HL-60/S4 treated with phorbol 12-myristate 13-acetate at 8.2 ng/mL for 4 days and 3 days (cell line): ENCODE data around the gene MEIS3.
"Not testable (repeated sequence)": the region's sequence is repeated elsewhere in the genome, so short reads cannot be mapped to it uniquely, and the experiment has no call there.

ENCODE experiments used
- in situ Hi-C: fragments of 300-500 bp; cut with MboI; formaldehyde crosslinking; loops from 2 replicates; pipeline ENCODE4 v1.15.0; 2022; ENCODE audit warnings: low sequenced_read_pairs

The MEIS3 gene

DNA sequence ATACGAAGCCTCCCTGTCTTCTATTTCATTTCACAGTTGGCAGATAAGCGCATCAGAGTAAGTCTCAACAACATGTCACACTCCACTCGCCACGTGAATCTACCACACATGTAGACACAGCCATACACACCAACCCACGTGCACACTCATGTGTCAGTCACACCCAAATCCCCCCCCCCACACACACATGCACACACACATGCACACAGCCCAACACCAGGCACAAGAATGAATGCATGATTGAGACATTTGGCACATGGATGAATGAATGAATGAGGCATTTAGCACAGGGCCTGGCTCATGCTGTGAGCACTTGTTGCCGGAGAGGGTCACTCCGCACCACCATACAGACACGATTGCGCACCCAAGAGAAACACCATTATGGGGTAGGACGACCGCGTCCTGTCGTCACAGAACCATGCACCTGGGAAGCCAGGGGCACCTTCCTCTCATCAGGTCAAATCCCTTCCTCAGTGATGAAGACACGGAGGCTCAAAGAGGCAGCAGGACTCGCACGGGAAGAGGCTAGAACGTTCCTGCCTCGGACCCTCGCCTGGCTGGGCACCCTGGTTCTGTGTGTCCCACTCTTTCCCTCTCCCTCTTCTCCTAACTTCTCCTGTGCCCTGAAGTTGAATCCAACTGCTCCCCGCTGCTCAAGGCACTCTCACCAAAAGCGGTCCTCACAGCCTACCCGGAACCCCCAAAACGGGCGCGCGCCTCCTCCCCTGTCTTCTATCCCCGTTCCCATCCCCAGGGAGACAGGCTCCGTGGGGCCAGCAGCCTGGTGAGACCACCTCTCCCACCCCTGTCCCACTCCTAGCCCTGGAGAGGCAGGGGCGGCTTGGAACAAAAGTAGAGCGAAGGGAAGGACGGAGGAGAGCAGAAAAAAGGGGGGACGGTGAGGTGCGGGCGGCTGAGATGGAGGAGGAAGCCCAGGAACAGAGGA is 1.3 kb downstream of the MEIS3 start:
- in situ Hi-C loops, result no loop called here

DNA sequence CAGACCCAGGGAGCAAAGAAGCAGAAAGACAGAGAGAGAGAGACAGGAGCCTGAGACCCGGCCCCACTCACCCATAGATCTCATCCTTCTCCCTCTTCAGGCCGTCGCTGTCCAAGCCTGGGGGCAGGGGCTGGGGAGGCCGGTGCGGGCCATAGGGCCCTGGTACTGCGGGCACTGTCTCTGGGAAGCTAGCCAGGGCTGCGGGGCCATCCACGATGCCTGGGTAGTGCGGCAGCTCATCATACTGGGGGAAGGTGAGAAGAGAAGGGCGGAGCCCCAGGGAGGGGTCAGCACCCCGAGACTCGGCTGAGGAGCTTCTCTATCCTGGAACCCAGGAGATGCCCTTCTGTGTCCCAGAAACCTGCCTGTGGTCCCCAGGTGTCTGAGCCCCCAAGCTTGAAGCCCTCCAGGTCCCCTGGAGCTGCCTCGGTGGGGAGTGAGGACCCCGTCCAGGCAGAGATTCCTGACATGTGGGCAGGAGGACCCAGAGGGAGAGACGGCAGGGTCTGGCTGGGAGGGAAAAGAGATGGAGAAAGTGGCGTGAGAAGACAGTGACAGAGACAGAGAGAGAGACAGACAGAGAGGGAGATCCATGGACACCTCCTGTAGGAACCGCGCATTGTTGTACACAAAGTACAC is 2.1 kb downstream of the MEIS3 start:
- in situ Hi-C loops, result no loop called here

DNA sequence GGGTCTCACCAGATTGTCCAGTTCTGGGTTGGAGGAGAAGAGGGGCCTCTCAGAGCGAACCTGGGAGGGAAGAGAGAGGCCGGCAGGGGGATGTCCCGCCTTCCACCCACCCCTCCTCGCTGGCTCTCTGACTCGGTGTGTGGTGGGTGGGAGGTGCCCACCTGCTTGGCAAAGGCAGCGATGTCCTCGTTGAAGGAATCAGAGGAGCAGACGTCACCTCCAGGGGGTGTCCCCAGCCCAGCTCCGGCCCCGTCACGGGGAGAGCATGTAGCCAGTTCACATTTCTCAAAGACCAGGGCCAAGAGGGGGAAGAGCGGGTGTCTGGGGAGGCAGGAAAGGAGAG is 2.7 kb downstream of the MEIS3 start:
- in situ Hi-C loops, result no loop called here

DNA sequence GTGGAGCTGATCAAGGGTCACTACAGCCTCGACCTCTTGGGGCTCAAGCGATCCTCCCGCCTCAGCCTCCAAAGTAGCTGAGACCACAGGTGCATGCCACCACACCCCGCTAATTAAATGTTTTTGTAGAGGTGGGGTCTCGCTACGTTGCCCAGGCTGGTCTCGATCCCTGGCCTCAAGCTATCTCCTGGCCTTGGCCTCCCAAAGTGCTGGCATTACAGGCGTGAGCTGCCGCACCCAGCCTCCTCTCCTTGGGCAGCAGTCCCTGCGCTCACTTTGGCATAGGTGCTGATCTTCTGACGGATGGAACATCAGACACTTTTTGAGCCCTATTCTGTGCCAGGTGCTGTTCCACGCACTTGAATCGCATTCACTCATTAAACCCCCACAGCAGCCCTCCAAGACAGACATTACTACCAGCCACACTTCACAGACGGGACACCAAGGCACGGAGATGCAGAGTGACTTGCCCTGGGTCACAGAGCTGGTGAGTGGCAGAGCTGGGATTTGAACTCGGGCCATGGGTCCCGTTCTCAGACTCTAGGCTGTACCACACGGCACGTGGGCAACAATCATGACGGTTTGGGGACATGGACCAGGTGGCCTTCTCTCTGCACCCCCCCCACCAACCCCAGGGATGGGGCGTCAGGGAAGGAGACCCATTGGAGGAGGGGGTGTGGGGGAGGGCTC is 3.2 kb downstream of the MEIS3 start:
- in situ Hi-C loops, result no loop called here

DNA sequence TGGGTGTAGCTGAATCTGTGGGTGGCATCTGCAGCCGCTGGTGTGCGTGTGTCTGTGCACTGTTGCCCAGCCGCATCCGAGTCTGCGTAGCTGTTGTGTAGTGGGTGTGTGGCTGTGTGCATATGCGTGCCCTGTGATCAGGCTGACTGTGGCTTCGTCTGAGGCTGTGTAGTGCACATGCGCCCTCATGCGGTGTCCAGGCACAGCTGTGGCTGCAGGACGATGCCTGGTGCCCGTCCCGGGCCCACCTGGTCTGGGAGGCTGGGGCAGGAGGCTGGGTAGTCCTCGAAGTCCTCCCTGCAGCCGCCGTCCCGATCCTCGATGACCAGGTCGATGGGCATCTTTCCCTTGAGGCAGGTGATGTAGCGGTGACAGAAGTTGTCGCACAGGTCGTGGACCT is 4.9 kb downstream of the MEIS3 start:
- in situ Hi-C loops, result no loop called here

DNA sequence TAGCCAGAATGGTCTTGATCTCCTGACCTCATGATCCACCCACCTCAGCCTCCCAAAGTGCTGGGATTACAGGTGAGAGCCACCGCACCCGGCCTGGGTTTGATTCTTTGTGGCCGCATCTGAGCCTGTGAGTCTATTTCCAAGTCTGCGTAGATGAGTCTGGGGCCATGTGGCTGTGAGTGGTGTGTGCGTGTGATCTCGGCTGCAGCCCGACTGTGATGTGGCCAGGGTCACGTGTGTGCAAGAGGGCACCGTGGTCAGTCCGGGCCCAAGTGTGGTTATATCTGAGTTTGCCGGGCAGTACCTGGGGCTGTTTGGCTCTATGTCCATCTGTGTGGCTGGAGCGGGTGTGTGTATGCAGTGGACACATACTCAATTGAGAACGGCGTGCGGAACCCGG is 5.4 kb downstream of the MEIS3 start:
- in situ Hi-C loops, result no loop called here

DNA sequence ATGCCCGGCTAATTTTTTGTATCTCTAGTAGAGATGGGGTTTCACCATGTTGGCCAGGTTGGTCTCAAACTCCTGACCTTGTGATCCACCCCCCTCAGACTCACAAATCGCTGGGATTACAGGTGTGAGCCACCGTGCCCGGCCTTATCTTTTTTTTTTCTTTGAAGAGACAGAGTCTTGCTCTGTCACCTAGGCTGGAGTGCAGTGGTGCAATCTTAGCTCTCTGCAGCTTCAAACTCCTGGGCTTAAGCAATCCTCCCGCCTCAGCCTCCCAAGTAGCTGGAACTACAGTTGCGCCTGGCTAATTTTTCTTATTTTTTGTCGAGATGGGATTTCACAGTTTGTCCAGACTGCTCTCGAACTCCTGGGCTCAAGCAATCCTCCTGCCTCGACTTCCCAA is 7.6 kb downstream of the MEIS3 start:
- in situ Hi-C loops, result not testable (repeated sequence)

DNA sequence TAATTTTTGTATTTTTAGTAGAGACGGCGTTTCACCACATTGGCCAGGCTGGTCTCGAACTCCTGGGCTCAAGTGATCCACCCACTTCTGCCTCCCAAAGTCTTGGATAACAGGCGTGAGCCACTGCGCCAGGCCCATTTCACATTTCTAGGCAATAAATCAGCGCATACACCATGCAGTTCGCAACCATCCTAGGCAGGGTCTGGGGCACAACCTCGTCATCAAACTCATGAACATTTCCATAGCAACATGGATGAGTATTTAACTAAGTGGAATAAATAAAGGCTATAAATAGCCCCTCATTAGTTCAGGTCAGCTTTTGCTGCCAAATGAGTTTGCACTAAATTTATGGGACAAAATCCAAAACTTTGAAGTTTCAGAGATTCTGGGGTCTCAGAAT is 8.2 kb downstream of the MEIS3 start:
- in situ Hi-C loops, result no loop called here

DNA sequence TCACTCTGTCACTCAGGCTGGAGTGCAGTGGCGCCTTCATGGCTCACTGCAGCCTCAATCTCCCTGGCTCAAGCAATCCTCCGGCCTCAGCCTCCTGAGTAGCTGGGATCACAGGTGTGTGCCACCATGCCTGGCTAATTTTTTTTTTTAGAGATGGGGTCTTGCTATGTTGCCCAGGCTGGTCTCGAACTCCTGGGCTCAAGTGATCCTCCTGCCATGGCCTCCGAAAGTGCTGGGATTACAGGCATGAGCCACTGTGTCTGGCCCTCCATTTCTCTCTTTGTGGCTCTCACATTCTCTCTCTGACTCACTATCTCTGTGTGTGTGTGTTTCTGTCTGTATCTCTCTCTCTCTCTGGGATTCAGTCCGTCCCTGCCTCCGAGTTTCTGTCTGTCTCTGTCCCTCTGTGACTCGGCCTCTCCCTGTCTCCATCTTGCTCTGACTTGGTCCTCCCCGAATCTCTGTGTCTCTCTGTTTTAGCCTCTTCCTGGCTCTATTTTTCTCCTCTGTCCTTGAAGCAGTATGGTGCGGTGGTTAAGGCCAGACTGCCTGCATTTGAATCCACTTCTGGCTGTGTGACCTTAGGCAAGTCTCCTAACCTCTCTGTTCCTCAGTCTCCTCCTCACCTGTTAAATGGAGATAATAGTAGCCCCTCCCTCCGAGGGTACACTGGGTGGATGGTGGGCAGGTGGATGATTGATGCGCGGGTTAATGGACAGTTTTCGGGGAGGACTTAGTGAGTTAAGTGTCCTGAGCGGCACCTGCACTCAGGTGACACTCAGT is 11.0 kb downstream of the MEIS3 start:
- in situ Hi-C loops, result loop anchor here (10.0 kb wide), 1 partner anchor 114 kb away; no protein-coding TSS in a partner anchor

DNA sequence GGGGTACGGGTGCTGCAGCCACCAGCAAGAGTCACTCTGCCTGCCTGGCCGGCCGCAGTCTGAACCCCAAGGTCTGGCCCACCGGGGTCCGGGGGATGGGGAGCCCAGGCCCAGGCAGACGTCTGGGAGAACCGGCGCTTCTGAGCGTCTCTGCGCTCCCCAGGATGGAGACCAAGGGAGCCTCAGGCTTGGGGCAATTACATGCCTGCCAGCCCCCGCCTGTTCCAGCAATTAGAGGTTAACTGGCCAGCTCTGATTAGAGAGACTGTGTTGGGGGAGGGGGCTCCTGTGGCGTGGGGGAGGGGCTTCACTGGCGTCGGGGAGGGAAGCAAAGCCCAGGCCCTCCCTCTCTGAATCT is 11.9 kb downstream of the MEIS3 start:
- in situ Hi-C loops, result loop anchor here (10.0 kb wide), 1 partner anchor 113 kb away; no protein-coding TSS in a partner anchor

DNA sequence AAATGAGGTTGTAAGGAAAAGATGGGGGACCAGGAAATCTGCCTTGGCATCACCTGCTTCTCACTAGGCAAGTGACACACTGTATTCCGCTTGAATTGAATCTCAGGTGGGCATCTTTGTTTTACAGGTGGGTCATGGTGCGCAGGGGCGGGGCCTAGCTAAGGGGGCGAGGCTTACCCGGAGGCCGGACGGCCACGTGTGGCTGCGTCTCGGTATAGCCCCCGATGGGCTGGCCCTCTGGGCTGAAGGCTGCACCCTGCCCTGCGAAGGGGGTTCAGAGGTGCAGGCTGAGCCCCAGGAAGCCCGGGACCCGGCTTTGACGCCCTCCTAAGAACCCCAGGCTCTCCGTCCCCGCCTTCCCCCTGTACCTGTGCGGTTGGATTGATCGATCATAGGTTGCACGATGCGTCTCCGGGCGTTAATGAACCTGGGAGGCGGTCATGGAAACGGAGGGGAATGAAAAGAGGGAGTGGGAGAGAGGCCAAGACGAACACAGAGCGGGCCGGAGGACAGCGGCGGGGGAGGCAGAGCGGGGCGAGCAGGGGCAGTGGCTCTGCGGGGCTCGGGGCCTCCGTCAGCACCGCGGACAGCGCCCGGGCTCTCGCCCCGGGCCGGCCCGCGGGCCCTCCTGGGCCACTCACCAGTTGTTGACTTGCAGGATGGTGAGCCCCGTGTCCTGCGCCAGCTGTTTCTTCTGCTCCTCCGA is 12.5 kb downstream of the MEIS3 start:
- in situ Hi-C loops, result loop anchor here (10.0 kb wide), 1 partner anchor 112 kb away; no protein-coding TSS in a partner anchor

DNA sequence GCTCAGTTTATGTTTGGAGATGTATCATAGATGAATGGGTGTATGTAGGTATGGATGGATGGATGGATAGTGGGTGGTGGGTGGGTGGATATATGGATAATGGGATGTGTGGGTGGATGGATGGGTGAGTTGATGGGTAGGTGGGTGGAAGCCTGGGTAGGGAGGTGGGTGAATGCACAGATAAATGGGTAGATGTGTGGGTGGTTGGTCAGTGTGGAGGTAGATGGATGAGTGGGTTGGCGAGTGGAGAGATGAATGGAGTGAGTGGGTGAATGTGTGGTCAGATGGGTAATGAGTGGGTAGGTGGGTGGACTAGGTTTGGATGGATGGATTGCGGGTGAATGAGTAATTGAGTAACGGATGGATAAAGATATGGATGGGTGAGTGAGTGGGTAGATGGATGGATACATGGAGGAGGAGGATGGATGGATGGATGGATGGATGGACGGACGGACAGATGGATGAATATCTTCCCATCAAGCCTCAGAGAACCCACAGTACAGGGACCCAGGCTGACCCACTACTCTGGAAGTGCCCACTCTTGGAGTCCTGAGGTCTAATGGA is 13.4 kb downstream of the MEIS3 start:
- in situ Hi-C loops, result loop anchor here (10.0 kb wide), 1 partner anchor 111 kb away; no protein-coding TSS in a partner anchor

DNA sequence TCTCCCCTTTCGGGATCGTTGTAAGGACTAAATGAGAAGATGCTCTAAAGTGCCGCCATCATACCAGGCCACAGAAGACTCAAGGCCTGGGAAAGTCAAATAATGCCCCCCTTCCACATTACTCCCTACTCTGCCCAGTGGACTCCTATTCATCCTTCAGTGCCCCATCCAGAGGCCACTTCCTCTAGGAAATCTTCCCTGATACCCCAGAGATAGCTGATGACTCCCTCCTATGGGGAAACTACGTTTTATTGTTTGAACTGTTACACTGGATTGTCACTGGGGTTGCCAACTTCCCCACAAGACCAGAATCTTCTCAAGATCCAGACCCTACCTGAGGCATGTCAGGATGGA is 14.2 kb downstream of the MEIS3 start:
- in situ Hi-C loops, result loop anchor here (10.0 kb wide), 1 partner anchor 110 kb away; no protein-coding TSS in a partner anchor

DNA sequence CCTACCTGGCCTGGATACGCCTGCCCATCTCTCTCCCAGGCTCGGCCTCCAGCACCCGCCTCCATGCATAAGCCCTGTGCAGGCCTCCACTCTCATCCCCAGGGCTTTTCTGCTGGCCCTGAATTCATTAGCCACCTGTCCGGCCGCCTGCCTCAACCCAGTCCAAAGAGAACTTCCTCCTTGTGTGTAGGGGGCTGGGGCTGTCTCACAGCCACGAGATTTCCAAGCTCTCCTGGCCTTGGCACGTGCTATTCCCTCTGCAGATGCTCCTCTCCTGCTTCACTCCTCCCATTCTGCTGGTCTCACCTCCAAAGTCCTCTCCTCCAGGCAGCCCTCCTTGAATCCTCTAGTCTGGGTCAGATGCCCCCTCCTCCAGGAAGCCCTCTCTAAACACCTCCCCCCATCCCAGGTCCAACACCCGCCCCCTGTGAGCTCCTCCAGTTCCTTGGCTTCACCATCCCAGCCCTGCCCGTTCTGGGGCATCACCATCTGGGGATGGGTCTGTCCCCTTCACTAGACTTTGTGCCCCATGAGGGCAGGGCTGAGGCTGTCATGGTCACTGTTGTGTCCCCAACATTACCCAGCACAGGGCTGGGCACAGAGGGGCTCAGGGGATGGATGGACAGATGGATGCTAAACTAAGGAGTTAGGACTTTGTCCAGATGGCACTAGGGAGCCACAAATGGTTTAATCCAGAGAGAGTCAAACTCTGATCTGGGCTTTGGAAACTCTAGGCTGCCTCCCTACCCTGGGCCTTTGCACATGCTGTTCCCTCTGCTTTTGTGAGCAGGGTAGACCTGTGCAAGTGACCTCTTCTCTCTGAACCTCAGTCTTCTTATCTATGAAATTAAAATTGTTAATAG is 14.8 kb downstream of the MEIS3 start:
- in situ Hi-C loops, result loop anchor here (10.0 kb wide), 1 partner anchor 110 kb away; no protein-coding TSS in a partner anchor

DNA sequence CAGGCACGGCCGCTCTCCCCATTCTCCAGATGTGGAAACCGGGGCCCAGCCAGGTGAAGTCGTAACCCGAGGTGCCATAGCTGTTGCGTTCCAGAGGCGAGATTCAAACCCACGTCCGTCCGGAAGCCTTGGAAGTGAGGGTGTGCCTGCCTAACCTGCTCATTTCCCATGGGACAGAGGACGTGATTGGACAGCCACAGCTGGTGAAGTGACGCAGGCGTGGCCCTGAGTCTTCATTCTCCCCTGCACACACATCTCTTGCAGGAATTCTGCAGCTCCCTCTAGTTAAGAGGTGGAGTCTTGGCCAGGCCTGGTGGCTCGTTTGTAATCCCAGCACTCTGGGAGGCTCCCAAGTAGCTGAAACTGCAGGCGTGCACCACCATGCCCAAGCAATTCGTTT is 16.8 kb downstream of the MEIS3 start:
- in situ Hi-C loops, result loop anchor here (10.0 kb wide), 1 partner anchor 108 kb away; no protein-coding TSS in a partner anchor

DNA sequence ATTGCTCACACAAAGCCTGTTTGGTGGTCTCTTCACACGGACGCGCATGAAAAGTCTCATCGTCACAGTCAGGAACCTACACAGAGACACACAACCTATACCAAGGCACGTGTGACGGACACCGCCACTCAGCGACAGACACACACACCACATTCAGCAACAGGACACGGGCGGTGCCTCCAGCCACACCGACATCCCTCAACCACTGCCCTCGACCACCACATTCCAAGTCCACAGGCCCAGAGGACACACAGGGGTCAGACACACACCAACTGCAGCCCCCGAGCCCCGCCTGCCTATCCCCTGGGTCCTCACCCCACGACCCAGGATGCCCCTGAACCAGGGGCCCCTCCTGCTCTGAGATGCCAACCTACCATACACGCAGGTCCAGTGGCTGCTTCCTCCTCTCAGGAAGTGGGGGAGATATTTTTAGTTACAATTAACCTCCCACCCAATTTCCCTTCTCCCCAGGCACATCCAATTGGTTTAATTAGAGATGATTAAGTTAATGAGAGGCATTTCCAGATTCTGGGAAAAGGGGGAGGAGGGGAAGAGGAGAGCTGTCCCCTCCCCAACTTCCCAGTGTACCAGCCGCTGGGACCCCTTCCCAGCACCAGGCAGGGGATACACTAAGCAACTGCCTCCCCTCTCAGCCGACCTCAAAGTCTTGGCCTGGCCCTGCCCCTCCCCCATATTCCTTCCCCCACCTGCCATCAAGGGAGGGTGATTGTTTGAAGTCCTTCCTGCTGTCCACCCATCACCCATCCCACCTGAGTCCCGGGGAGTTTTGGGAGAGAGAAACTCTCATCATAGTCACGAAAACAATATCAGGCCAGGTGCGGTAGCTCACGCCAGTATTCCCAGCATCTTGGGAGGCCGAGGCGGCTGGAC is 20.4 kb downstream of the MEIS3 start:
- in situ Hi-C loops, result no loop called here

DNA sequence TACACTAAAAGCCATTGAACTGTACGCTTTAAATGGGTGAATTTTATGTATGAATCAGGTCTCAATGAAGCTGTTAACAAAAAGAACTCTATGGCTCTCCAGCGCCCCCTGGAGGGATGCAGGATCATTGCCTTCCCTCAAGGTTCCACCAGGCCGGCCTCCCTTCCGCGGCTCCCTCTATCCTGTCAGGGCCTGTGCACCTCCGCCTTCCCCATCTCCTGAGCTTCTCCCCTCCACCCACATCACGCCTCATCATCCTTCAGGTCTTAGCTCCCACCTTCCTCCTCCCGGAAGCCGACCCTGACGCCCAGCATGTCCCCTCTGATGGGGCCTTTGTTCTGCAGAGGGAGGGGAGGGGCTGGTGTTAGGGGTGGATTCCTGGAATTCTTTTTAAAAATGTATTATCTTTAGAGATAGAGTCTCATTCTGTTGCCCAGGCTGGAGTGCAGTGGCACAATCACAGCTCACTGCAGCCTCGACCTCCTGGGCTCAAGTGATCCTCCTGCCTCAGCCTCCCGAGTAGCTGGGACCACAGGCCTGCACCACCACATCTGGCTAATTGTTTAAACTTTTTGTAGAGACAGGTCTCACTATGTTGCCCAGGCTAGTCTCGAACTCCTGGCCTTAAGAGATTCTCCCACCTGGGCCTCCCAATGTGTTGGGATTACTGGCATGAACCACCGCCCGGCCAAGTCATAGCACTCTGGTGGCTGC is 27.7 kb downstream of the MEIS3 start:
- in situ Hi-C loops, result no loop called here
